Large intestine (tissue), 3 donors: ENCODE measurements around the gene BANP. TPM values are rescaled to one million over a fixed set of nuclear protein-coding genes. Genes with fewer than 3 reads are reported as not detected.
A peak's percentile ranks its signal among the peaks of the same experiment; 100 is the strongest.

Experiments
- DNase-seq, 2 donors: peaks; one replicate each; pipeline versions ENCODE4 v3.0.0 to v3.0.0-alpha.2; 2013
- H3K27ac ChIP-seq: one replicate; pipeline ENCODE4 v1.5.1; 2013; ENCODE audit warnings: low read length
- H3K27me3 ChIP-seq: 2 replicates; pipeline ENCODE4 v1.6.1; 2013; ENCODE audit warnings: low read length; ENCODE audit not compliant: control insufficient read depth, insufficient read depth
- H3K36me3 ChIP-seq: 2 replicates; pipeline ENCODE4 v1.6.1; 2013; ENCODE audit warnings: low read length; ENCODE audit not compliant: control insufficient read depth, insufficient read depth
- H3K4me1 ChIP-seq: one replicate; pipeline ENCODE4 v1.6.1; 2013; ENCODE audit warnings: low read length; ENCODE audit not compliant: control insufficient read depth, insufficient read depth
- H3K4me3 ChIP-seq: one replicate; pipeline ENCODE4 v1.5.1; 2013; ENCODE audit warnings: low read length
- H3K9me3 ChIP-seq: one replicate; pipeline ENCODE4 v1.6.1; 2013; ENCODE audit warnings: mild to moderate bottlenecking, low read depth, low read length, moderate library complexity; ENCODE audit not compliant: control insufficient read depth
- WGBS: methylation state at CpG from one replicate; pipeline ENCODE4 v1.1.5; 2013; ENCODE audit warnings: low lambda C conversion rate; ENCODE audit not compliant: insufficient coverage; 5-methylcytosine and 5-hydroxymethylcytosine counted together
- polyA plus RNA-seq: library from polyadenylated mRNA; unstranded; fragments of 120-200 nt; gene quantifications from one replicate; pipeline ENCODE4 v1.2.1, GENCODE V29; 2013

BANP gene
- polyA plus RNA-seq, 1 donor = 16.2 TPM

- no CpG with 5 or more reads among the region's 9 CpGs for WGBS
- H3K4me1 ChIP-seq = peaks cover 14% of the 10 kb centered on the region
- H3K27me3 ChIP-seq = no peaks in the 10 kb centered on the region
- DNase-seq = no peak
- H3K9me3 ChIP-seq = no peaks in the 10 kb centered on the region
- no peak overlapping the region for H3K27ac ChIP-seq
- H3K4me3 ChIP-seq = no peak overlapping the region
- H3K36me3 ChIP-seq = peaks cover 28% of the 10 kb centered on the region
Measured at GRCh38 chr16:87958632-87959031, 7.4 kb downstream of the BANP start.

- H3K4me1 ChIP-seq = peaks cover 14% of the 10 kb centered on the region
- WGBS = 70% methylated on average over 2 of the region's 23 CpGs
- no peak for DNase-seq
- peaks cover 21% of the 10 kb centered on the region for H3K36me3 ChIP-seq
- H3K9me3 ChIP-seq = no peaks in the 10 kb centered on the region
- H3K27ac ChIP-seq = no peak overlapping the region
- no peak overlapping the region for H3K4me3 ChIP-seq
- no peaks in the 10 kb centered on the region for H3K27me3 ChIP-seq
Measured at GRCh38 chr16:87959391-87959990, 8.3 kb downstream of the BANP start.

- H3K4me3 ChIP-seq = no peak overlapping the region
- peaks cover 14% of the 10 kb centered on the region for H3K4me1 ChIP-seq
- WGBS = no CpG with 5 or more reads among the region's 5 CpGs
- no peaks in the 10 kb centered on the region for H3K27me3 ChIP-seq
- no peak for DNase-seq
- H3K27ac ChIP-seq = no peak overlapping the region
- peaks cover 17% of the 10 kb centered on the region for H3K36me3 ChIP-seq
- no peaks in the 10 kb centered on the region for H3K9me3 ChIP-seq
Measured at GRCh38 chr16:87960296-87960695, 9.1 kb downstream of the BANP start.

GRCh38 chr16:87960852-87961251, 9.6 kb downstream of the BANP start:
- no peak overlapping the region for H3K27ac ChIP-seq
- WGBS = 100% methylated on average over 1 of the region's 8 CpGs
- no peaks in the 10 kb centered on the region for H3K27me3 ChIP-seq
- H3K36me3 ChIP-seq = peaks cover 17% of the 10 kb centered on the region
- DNase-seq = no peak
- no peaks in the 10 kb centered on the region for H3K9me3 ChIP-seq
- H3K4me1 ChIP-seq = peaks cover 13% of the 10 kb centered on the region
- no peak overlapping the region for H3K4me3 ChIP-seq

- Histone ChIP-seq H3K9me3 (no peaks in the 10 kb centered on the region), H3K4me3 (no peak overlapping the region), H3K4me1 (peaks cover 9% of the 10 kb centered on the region), H3K27ac (no peak overlapping the region), H3K36me3 (peaks cover 17% of the 10 kb centered on the region), H3K27me3 (no peaks in the 10 kb centered on the region)
- peak; percentile 42 to 50 for DNase-seq
- 10% methylated on average over 2 of the region's 4 CpGs for WGBS
Measured at GRCh38 chr16:87961623-87962022, 10.4 kb downstream of the BANP start.

- H3K27me3 ChIP-seq = no peaks in the 10 kb centered on the region
- peaks cover 7% of the 10 kb centered on the region for H3K4me1 ChIP-seq
- H3K9me3 ChIP-seq = no peaks in the 10 kb centered on the region
- H3K36me3 ChIP-seq = peaks cover 8% of the 10 kb centered on the region
- no CpG with 5 or more reads among the region's 9 CpGs for WGBS
- no peak for DNase-seq
- H3K27ac ChIP-seq = peak overlapping the region; percentile 26
- no peak overlapping the region for H3K4me3 ChIP-seq
Measured at GRCh38 chr16:87963400-87963799, 12.2 kb downstream of the BANP start.

- no CpG with 5 or more reads among the region's 19 CpGs for WGBS
- H3K9me3 ChIP-seq = no peaks in the 10 kb centered on the region
- H3K4me3 ChIP-seq = no peak overlapping the region
- peaks cover 7% of the 10 kb centered on the region for H3K36me3 ChIP-seq
- no peak for DNase-seq
- H3K27me3 ChIP-seq = no peaks in the 10 kb centered on the region
- peaks cover 7% of the 10 kb centered on the region for H3K4me1 ChIP-seq
- H3K27ac ChIP-seq = peak overlapping the region; percentile 26
Measured at GRCh38 chr16:87964049-87964659, 12.9 kb downstream of the BANP start.

- no CpG with 5 or more reads among the region's 11 CpGs for WGBS
- no peak for DNase-seq
- Histone ChIP-seq H3K4me3 (no peak overlapping the region), H3K36me3 (peaks cover 7% of the 10 kb centered on the region), H3K4me1 (peaks cover 7% of the 10 kb centered on the region), H3K9me3 (no peaks in the 10 kb centered on the region), H3K27ac (no peak overlapping the region), H3K27me3 (no peaks in the 10 kb centered on the region)
Measured at GRCh38 chr16:87965417-87965816, 14.2 kb downstream of the BANP start.

- peaks cover 5% of the 10 kb centered on the region for H3K9me3 ChIP-seq
- peaks cover 7% of the 10 kb centered on the region for H3K4me1 ChIP-seq
- peak overlapping the region; percentile 55 for H3K27ac ChIP-seq
- WGBS = 80% methylated on average over 1 of the region's 5 CpGs
- peak in 1 of 2 donors; percentile 32 for DNase-seq
- H3K4me3 ChIP-seq = no peak overlapping the region
- peaks cover 9% of the 10 kb centered on the region for H3K36me3 ChIP-seq
- no peaks in the 10 kb centered on the region for H3K27me3 ChIP-seq
Measured at GRCh38 chr16:87966064-87966645, 14.9 kb downstream of the BANP start.

- H3K36me3 ChIP-seq = peaks cover 9% of the 10 kb centered on the region
- H3K4me3 ChIP-seq = no peak overlapping the region
- DNase-seq = peak in 1 of 2 donors; percentile 51
Measured at GRCh38 chr16:87966685-87967185, 15.5 kb downstream of the BANP start.

More at GRCh38 chr16:87966685-87967185, 15.5 kb downstream of the BANP start:
- H3K27me3 ChIP-seq = no peaks in the 10 kb centered on the region
- WGBS = no CpG with 5 or more reads among the region's 14 CpGs
- H3K9me3 ChIP-seq = peaks cover 11% of the 10 kb centered on the region
- H3K27ac ChIP-seq = peak overlapping the region; percentile 55
- peaks cover 7% of the 10 kb centered on the region for H3K4me1 ChIP-seq
